ENCODE results near the gene ADAM10.

DNA sequence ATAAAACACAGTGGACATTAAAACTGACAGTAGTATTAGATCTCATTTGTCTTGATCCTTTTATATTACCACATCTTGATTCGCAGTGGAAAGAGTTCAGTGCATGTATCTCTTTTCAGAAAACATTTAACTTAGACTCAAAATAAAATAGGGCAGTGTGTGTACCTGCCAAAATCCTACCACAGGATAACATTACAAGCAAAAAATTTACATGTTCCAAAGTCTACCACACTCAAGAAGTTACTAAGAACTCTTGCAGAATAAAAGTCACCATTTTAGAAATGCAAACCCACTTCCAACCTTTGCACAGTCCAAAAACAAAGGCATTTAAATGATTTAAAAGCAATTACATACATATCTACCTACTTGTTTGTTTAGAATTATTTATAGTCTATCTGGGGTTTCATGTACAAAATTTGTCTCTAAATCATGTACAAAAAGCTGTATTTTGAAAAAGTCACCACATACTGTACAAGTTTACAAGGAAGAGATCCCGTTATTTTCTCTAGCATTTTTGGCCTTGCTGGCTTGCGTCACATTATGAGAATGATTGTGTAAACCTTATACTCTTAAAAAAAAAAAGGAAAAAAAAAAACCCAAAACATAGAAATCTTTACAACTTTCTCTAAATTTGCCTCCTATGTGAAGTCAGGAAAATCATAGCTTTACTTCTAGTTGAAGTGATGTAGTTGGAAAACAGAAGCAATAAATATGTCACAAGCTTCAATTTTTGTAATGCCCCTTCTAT is 153.8 kb downstream of the ADAM10 start:
- TF ChIP-seq, protein P1, sequence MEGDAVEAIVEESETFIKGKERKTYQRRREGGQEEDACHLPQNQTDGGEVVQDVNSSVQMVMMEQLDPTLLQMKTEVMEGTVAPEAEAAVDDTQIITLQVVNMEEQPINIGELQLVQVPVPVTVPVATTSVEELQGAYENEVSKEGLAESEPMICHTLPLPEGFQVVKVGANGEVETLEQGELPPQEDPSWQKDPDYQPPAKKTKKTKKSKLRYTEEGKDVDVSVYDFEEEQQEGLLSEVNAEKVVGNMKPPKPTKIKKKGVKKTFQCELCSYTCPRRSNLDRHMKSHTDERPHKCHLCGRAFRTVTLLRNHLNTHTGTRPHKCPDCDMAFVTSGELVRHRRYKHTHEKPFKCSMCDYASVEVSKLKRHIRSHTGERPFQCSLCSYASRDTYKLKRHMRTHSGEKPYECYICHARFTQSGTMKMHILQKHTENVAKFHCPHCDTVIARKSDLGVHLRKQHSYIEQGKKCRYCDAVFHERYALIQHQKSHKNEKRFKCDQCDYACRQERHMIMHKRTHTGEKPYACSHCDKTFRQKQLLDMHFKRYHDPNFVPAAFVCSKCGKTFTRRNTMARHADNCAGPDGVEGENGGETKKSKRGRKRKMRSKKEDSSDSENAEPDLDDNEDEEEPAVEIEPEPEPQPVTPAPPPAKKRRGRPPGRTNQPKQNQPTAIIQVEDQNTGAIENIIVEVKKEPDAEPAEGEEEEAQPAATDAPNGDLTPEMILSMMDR (tag by site-specific recombination; IDR thresholded peaks at IDR 0.05) = no peak
- TF ChIP-seq, protein P2, sequence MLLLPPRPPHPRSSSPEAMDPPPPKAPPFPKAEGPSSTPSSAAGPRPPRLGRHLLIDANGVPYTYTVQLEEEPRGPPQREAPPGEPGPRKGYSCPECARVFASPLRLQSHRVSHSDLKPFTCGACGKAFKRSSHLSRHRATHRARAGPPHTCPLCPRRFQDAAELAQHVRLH (tag by site-specific recombination; IDR thresholded peaks at IDR 0.05) = no peak
- TF ChIP-seq ZNF174 (tag by site-specific recombination; IDR thresholded peaks at IDR 0.05) (no peak), BCL11A (tag by site-specific recombination; IDR thresholded peaks at IDR 0.05; ENCODE audit: low read depth) (no peak), ZNF138 (tag by site-specific recombination; IDR thresholded peaks at IDR 0.05; ENCODE audit: borderline replicate concordance) (no peak), KLF9 (tag by site-specific recombination; IDR thresholded peaks at IDR 0.05; ENCODE audit: low read depth) (no peak), SP7 (tag by site-specific recombination; IDR thresholded peaks at IDR 0.05) (no peak)
- TF ChIP-seq, protein P3, sequence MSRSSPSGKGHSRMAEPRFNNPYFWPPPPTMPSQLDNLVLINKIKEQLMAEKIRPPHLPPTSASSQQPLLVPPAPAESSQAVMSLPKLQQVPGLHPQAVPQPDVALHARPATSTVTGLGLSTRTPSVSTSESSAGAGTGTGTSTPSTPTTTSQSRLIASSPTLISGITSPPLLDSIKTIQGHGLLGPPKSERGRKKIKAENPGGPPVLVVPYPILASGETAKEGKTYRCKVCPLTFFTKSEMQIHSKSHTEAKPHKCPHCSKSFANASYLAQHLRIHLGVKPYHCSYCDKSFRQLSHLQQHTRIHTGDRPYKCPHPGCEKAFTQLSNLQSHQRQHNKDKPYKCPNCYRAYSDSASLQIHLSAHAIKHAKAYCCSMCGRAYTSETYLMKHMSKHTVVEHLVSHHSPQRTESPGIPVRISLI (tag by site-specific recombination; IDR thresholded peaks at IDR 0.05) = no peak
- TF ChIP-seq, protein P4, sequence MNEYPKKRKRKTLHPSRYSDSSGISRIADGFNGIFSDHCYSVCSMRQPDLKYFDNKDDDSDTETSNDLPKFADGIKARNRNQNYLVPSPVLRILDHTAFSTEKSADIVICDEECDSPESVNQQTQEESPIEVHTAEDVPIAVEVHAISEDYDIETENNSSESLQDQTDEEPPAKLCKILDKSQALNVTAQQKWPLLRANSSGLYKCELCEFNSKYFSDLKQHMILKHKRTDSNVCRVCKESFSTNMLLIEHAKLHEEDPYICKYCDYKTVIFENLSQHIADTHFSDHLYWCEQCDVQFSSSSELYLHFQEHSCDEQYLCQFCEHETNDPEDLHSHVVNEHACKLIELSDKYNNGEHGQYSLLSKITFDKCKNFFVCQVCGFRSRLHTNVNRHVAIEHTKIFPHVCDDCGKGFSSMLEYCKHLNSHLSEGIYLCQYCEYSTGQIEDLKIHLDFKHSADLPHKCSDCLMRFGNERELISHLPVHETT (tag by site-specific recombination; IDR thresholded peaks at IDR 0.05) = no peak

All from HEK293 (cell line).